ENCODE measurements around the gene PACRG.

DNA sequence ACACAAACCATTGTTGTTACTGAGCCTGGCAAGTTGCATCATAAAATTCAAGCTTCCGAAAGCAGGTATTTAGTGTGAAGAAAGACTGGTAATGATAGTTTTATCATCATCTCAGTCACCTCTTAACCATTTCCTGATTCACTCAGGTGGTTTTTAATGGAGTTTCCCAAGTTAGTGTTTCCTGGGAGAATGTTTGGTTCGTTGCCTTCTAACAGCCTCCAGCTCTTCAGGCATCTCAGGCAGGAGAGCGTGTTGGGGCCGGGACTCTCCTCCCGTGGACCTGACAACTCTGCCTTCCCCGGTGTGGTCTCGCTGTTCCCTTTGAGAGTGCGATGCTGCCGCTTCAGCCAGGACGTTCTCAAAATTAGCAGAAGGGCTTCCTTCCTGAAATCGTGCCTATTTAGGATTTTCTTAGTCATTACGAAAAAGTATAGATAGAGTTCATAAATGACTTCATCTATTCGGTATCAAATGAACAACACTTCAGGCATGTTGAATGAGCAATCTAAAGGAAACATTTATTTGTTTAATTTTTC lies 581.8 kb downstream of the PACRG start:
- TF ChIP-seq, protein P1, sequence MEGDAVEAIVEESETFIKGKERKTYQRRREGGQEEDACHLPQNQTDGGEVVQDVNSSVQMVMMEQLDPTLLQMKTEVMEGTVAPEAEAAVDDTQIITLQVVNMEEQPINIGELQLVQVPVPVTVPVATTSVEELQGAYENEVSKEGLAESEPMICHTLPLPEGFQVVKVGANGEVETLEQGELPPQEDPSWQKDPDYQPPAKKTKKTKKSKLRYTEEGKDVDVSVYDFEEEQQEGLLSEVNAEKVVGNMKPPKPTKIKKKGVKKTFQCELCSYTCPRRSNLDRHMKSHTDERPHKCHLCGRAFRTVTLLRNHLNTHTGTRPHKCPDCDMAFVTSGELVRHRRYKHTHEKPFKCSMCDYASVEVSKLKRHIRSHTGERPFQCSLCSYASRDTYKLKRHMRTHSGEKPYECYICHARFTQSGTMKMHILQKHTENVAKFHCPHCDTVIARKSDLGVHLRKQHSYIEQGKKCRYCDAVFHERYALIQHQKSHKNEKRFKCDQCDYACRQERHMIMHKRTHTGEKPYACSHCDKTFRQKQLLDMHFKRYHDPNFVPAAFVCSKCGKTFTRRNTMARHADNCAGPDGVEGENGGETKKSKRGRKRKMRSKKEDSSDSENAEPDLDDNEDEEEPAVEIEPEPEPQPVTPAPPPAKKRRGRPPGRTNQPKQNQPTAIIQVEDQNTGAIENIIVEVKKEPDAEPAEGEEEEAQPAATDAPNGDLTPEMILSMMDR (conservative IDR thresholded peaks at IDR 0.05; ENCODE audit: low read length), result no peak
- no peak for TF ChIP-seq EZH2phosphoT487 (IDR thresholded peaks at IDR 0.05; ENCODE audit: borderline replicate concordance, low read depth, low read length)

Measured in OCI-LY7 (cell line).